H9 (cell line): ENCODE measurements around the gene CEP89. TPM values are rescaled to one million over a fixed set of nuclear protein-coding genes. Genes with fewer than 3 reads are reported as not detected.

Source experiments
- DNase-seq: peaks from one replicate; pipeline ENCODE4 v3.0.0-alpha.2; 2017
- H2AFZ ChIP-seq: one replicate; pipeline ENCODE4 v1.6.1; 2013; ENCODE audit warnings: mild to moderate bottlenecking, low read length, control low read depth, moderate library complexity
- H2AK5ac ChIP-seq: 2 replicates; pipeline ENCODE4 v1.6.1; 2013; ENCODE audit warnings: low read length, control low read depth, mixed read lengths; ENCODE audit not compliant: insufficient read length
- H2BK120ac ChIP-seq: one replicate; pipeline ENCODE4 v1.6.1; 2013; ENCODE audit warnings: low read depth, mild to moderate bottlenecking, low read length, control low read depth, inconsistent platforms; ENCODE audit not compliant: poor library complexity, severe bottlenecking
- H2BK12ac ChIP-seq: 2 replicates; pipeline ENCODE4 v1.6.1; 2013; ENCODE audit warnings: low read length, control low read depth, mixed read lengths, low read depth; ENCODE audit not compliant: insufficient read length
- H2BK15ac ChIP-seq: 2 replicates; pipeline ENCODE4 v1.6.1; 2013; ENCODE audit warnings: low read depth, low read length, control low read depth
- H2BK20ac ChIP-seq: one replicate; pipeline ENCODE4 v1.6.1; 2013; ENCODE audit warnings: low read depth, mild to moderate bottlenecking, low read length, control low read depth, inconsistent platforms; ENCODE audit not compliant: poor library complexity, severe bottlenecking
- H2BK5ac ChIP-seq: 2 replicates; pipeline ENCODE4 v1.6.1; 2013; ENCODE audit warnings: low read length, control low read depth, mixed read lengths; ENCODE audit not compliant: insufficient read length
- H3K14ac ChIP-seq: 2 replicates; pipeline ENCODE4 v1.6.1; 2013; ENCODE audit warnings: low read length, control low read depth; ENCODE audit not compliant: insufficient read depth
- H3K18ac ChIP-seq: 2 replicates; pipeline ENCODE4 v1.6.1; 2013; ENCODE audit warnings: low read depth, mild to moderate bottlenecking, mixed read lengths, low read length, control low read depth; ENCODE audit not compliant: insufficient read length
- H3K23ac ChIP-seq: 2 replicates; pipeline ENCODE4 v1.6.1; 2013; ENCODE audit warnings: low read length, control low read depth, mixed read lengths, low read depth; ENCODE audit not compliant: insufficient read length
- H3K23me2 ChIP-seq: 2 replicates; pipeline ENCODE4 v1.6.1; 2013; ENCODE audit warnings: low read depth, mild to moderate bottlenecking, mixed read lengths, low read length, control low read depth; ENCODE audit not compliant: insufficient read length, poor library complexity, severe bottlenecking
- H3K27ac ChIP-seq: 2 replicates; pipeline ENCODE4 v1.5.1; 2013; ENCODE audit warnings: low read length, control low read depth, mixed read lengths, low read depth; ENCODE audit not compliant: insufficient read length
- H3K27me3 ChIP-seq: 2 replicates; pipeline ENCODE4 v1.6.1; 2013; ENCODE audit warnings: low read length, control low read depth, inconsistent platforms; ENCODE audit not compliant: insufficient read depth
- H3K4ac ChIP-seq: 2 replicates; pipeline ENCODE4 v1.6.1; 2013; ENCODE audit warnings: low read depth, mild to moderate bottlenecking, control low read depth, inconsistent platforms, low read length, moderate library complexity
- H3K4me1 ChIP-seq: 2 replicates; pipeline ENCODE4 v1.6.1; 2013; ENCODE audit warnings: low read length, control low read depth, inconsistent platforms; ENCODE audit not compliant: insufficient read depth
- H3K4me2 ChIP-seq: 2 replicates; pipeline ENCODE4 v1.6.1; 2013; ENCODE audit warnings: low read length, control low read depth, mixed read lengths; ENCODE audit not compliant: insufficient read length, insufficient read depth
- H3K56ac ChIP-seq: 2 replicates; pipeline ENCODE4 v1.6.1; 2013; ENCODE audit warnings: low read depth, mild to moderate bottlenecking, mixed read lengths, low read length, control low read depth; ENCODE audit not compliant: insufficient read length
- H3K79me1 ChIP-seq: 2 replicates; pipeline ENCODE4 v1.6.1; 2013; ENCODE audit warnings: low read depth, mild to moderate bottlenecking, moderate library complexity, low read length, control low read depth, inconsistent platforms; ENCODE audit not compliant: insufficient read depth, poor library complexity, severe bottlenecking
- H3K79me2 ChIP-seq: 2 replicates; pipeline ENCODE4 v1.6.1; 2013; ENCODE audit warnings: low read length, control low read depth, inconsistent platforms; ENCODE audit not compliant: insufficient read depth
- H3K9ac ChIP-seq: 2 replicates; pipeline ENCODE4 v1.6.1; 2013; ENCODE audit warnings: low read length, control low read depth, mixed read lengths; ENCODE audit not compliant: insufficient read length; ENCODE audit errors: extremely low read depth
- H3K9me3 ChIP-seq: one replicate; pipeline ENCODE4 v1.6.1; 2013; ENCODE audit warnings: low read depth, low read length, inconsistent platforms; ENCODE audit not compliant: control insufficient read depth
- H3T11ph ChIP-seq: one replicate; pipeline ENCODE4 v1.6.1; 2013; ENCODE audit warnings: mild to moderate bottlenecking, low read length, control low read depth, inconsistent platforms
- H4K20me1 ChIP-seq: one replicate; pipeline ENCODE4 v1.6.1; 2013; ENCODE audit not compliant: control insufficient read depth, insufficient read length, insufficient read depth
- H4K5ac ChIP-seq: 2 replicates; pipeline ENCODE4 v1.6.1; 2013; ENCODE audit warnings: low read depth, mild to moderate bottlenecking, mixed read lengths, low read length, control low read depth; ENCODE audit not compliant: insufficient read length
- H4K8ac ChIP-seq: replicated peaks from 2 replicates; pipeline ENCODE4 v1.6.1; 2013; ENCODE audit warnings: low read length, control low read depth, mixed read lengths, low read depth; ENCODE audit not compliant: insufficient read length
- H4K91ac ChIP-seq: 2 replicates; pipeline ENCODE4 v1.6.1; 2013; ENCODE audit warnings: low read depth, mild to moderate bottlenecking, moderate library complexity, mixed read lengths, low read length, control low read depth; ENCODE audit not compliant: insufficient read length
- H3K27ac Mint-ChIP-seq, 3 experiments: 2 replicates in 2 of 3; 3 replicates in 1 of 3; pipeline ENCODE4 v1.8.0; 2020 to 2021; ENCODE audit warnings: mixed read lengths in 3 of 3, mild to moderate bottlenecking in 1 of 3, moderate library complexity in 1 of 3
- H3K27me3 Mint-ChIP-seq: 2 replicates; pipeline ENCODE4 v1.8.0; 2021; ENCODE audit warnings: low read depth, mild to moderate bottlenecking, moderate library complexity, mixed read lengths
- H3K36me3 Mint-ChIP-seq, 3 experiments: 2 replicates in 2 of 3; 3 replicates in 1 of 3; pipeline ENCODE4 v1.8.0; 2020 to 2021; ENCODE audit warnings: low read depth in 3 of 3, mixed read lengths in 3 of 3; ENCODE audit not compliant: insufficient read depth in 1 of 3
- H3K4me1 Mint-ChIP-seq, 2 experiments: 2 replicates each; pipeline ENCODE4 v1.8.0; 2020; ENCODE audit warnings: mixed read lengths in 2 of 2
- H3K4me3 Mint-ChIP-seq, 2 experiments: 2 replicates in 1 of 2; 3 replicates in 1 of 2; pipeline ENCODE4 v1.8.0; 2020 to 2021; ENCODE audit warnings: mild to moderate bottlenecking in 2 of 2, mixed read lengths in 2 of 2, moderate library complexity in 1 of 2
- H3K9me3 Mint-ChIP-seq, 2 experiments: 2 replicates in 1 of 2; 3 replicates in 1 of 2; pipeline ENCODE4 v1.8.0; 2020; ENCODE audit warnings: mild to moderate bottlenecking in 2 of 2, mixed read lengths in 2 of 2, moderate library complexity in 1 of 2
- WGBS: extraction: QIAGEN DNeasy Blood & Tissue Kit; methylation state at CpG from one replicate; pipeline ENCODE4 v1.1.7; 2013; ENCODE audit warnings: missing lambda C conversion rate, low lambda C conversion rate, mixed read lengths; ENCODE audit not compliant: insufficient read length; ENCODE audit errors: extremely low coverage; 5-methylcytosine and 5-hydroxymethylcytosine counted together
- total RNA-seq: library from RNA; stranded (reverse); gene quantifications from 2 replicates; pipeline ENCODE4 v1.2.1, GENCODE V29; 2021
- TF ChIP-seq, protein P1 (sequence below): fragments of 200-600 bp; sonication (generic); conservative IDR thresholded peaks from 3 replicates; pipeline ENCODE4 v1.8.0; 2021; ENCODE audit warnings: antibody characterized with exemption, mild to moderate bottlenecking

CEP89 gene
- total RNA-seq, 1 experiment from 2014 or later: 22.1 TPM

- Histone ChIP-seq H3K27ac (no peak overlapping the region), H4K8ac (no peak overlapping the region), H3K4me1 (peaks cover 6% of the 10 kb centered on the region; the same call in 1 of the 2 replicates), H3K79me1 (no peaks in the 10 kb centered on the region), H2AFZ (no peak overlapping the region), H2BK120ac (no peak overlapping the region), H3K14ac (no peak overlapping the region), H3K9ac (no peak overlapping the region), H3K9me3 (no peaks in the 10 kb centered on the region), H4K5ac (no peak overlapping the region), H3K4me2 (no peak overlapping the region), H3K18ac (no peak overlapping the region), H4K91ac (no peak overlapping the region), H3K79me2 (no peaks in the 10 kb centered on the region), H3K27me3 (no peaks in the 10 kb centered on the region), H4K20me1 (no peaks in the 10 kb centered on the region), H2BK15ac (no peak overlapping the region), H3K23ac (no peak overlapping the region), H2BK20ac (no peak overlapping the region), H3K23me2 (no peaks in the 10 kb centered on the region), H3T11ph (no peak overlapping the region), H3K56ac (no peak overlapping the region), H2BK5ac (no peak overlapping the region), H3K4ac (no peak overlapping the region), H2BK12ac (no peak overlapping the region), H2AK5ac (no peak overlapping the region)
- H3K27me3 Mint-ChIP-seq: no peaks in the 10 kb centered on the region
- no peak for DNase-seq
- WGBS: no CpG with 5 or more reads among the region's 4 CpGs
- no peak overlapping the region for H3K4me3 Mint-ChIP-seq
- TF ChIP-seq, protein P1, sequence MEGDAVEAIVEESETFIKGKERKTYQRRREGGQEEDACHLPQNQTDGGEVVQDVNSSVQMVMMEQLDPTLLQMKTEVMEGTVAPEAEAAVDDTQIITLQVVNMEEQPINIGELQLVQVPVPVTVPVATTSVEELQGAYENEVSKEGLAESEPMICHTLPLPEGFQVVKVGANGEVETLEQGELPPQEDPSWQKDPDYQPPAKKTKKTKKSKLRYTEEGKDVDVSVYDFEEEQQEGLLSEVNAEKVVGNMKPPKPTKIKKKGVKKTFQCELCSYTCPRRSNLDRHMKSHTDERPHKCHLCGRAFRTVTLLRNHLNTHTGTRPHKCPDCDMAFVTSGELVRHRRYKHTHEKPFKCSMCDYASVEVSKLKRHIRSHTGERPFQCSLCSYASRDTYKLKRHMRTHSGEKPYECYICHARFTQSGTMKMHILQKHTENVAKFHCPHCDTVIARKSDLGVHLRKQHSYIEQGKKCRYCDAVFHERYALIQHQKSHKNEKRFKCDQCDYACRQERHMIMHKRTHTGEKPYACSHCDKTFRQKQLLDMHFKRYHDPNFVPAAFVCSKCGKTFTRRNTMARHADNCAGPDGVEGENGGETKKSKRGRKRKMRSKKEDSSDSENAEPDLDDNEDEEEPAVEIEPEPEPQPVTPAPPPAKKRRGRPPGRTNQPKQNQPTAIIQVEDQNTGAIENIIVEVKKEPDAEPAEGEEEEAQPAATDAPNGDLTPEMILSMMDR: no peak
- H3K4me1 Mint-ChIP-seq: peaks cover 17 to 20% of the 10 kb centered on the region in 2 experiments
- H3K36me3 Mint-ChIP-seq: peaks cover 1 to 12% (median 4%) of the 10 kb centered on the region in 3 experiments; a peak in 5 of 7 replicates
- peak overlapping the region; percentile 25 to 91 (median 84); a peak in 4 of 7 replicates for H3K27ac Mint-ChIP-seq
- H3K9me3 Mint-ChIP-seq: no peaks in the 10 kb centered on the region
Observed at GRCh38 chr19:32916969-32917615, 54.7 kb downstream of the CEP89 start.
